WTC11 (cell line): ENCODE data around the gene EYS. TPM values are rescaled to one million over a fixed set of nuclear protein-coding genes. Genes with fewer than 3 reads are reported as not detected.

Source experiments
- ATAC-seq: fragments of 200-7000 bp; cut with Tn5 transposase; 2 replicates; pipeline ENCODE4 v1.10.0; 2021; ENCODE audit warnings: mild to moderate bottlenecking, moderate library complexity
- CTCF ChIA-PET: fragments of 300-600 bp; sonication (Branson Sonifier 250); formaldehyde crosslinking; loops from one replicate; lab custom pipeline; 2021; ENCODE audit warnings: antibody characterized with exemption; lab: Charles Lee
- POLR2A ChIA-PET: fragments of 350-600 bp; sonication (Branson Sonifier 250); formaldehyde crosslinking; loops from one replicate; lab custom pipeline; 2021; ENCODE audit warnings: antibody characterized with exemption; lab: Charles Lee
- DNase-seq: peaks from one replicate; pipeline ENCODE4 v3.0.0; 2021; ENCODE audit warnings: low spot score
- H3K27ac Mint-ChIP-seq: 2 replicates; pipeline ENCODE4 v1.8.0; 2021; ENCODE audit warnings: mixed read lengths
- H3K27me3 Mint-ChIP-seq: 2 replicates; pipeline ENCODE4 v1.8.0; 2021; ENCODE audit warnings: low read depth, mild to moderate bottlenecking, moderate library complexity, mixed read lengths
- H3K36me3 Mint-ChIP-seq: 2 replicates; pipeline ENCODE4 v1.8.0; 2021; ENCODE audit warnings: mixed read lengths
- H3K4me1 Mint-ChIP-seq: 2 replicates; pipeline ENCODE4 v1.8.0; 2022; ENCODE audit warnings: mixed read lengths
- H3K4me3 Mint-ChIP-seq: 2 replicates; pipeline ENCODE4 v1.8.0; 2021; ENCODE audit warnings: mild to moderate bottlenecking, moderate library complexity, mixed read lengths
- H3K9me3 Mint-ChIP-seq: 2 replicates; pipeline ENCODE4 v1.8.0; 2021; ENCODE audit warnings: mixed read lengths
- CTCF ChIP-seq: fragments of 200-600 bp; IDR thresholded peaks from 2 replicates; pipeline ENCODE4 v1.8.0; 2022; ENCODE audit warnings: antibody characterized with exemption
- ELF4 ChIP-seq: sonication (generic); formaldehyde crosslinking; IDR thresholded peaks from 2 replicates; pipeline ENCODE4 v1.8.1; 2022; ENCODE audit warnings: low read depth, mild to moderate bottlenecking, moderate library complexity, missing genetic modification reagents
- HMGA2 ChIP-seq: fragments of 250-450 bp; sonication (Bioruptor Pico); IDR thresholded peaks from 2 replicates; pipeline ENCODE4 v1.4.0; 2021; ENCODE audit warnings: mild to moderate bottlenecking, moderate library complexity
- MLX ChIP-seq: sonication (generic); formaldehyde crosslinking; IDR thresholded peaks from 2 replicates; pipeline ENCODE4 v1.8.1; 2023; ENCODE audit warnings: mild to moderate bottlenecking, missing genetic modification reagents, moderate library complexity
- NR3C1 ChIP-seq: sonication (generic); formaldehyde crosslinking; conservative IDR thresholded peaks from 2 replicates; pipeline ENCODE4 v1.8.1; 2023; ENCODE audit warnings: low read depth, mild to moderate bottlenecking, missing genetic modification reagents
- PRRX2 ChIP-seq: fragments of 250-450 bp; sonication (Bioruptor Pico); IDR thresholded peaks from 2 replicates; pipeline ENCODE4 v1.8.0; 2021; ENCODE audit warnings: mild to moderate bottlenecking
- TCF7 ChIP-seq: sonication (generic); formaldehyde crosslinking; IDR thresholded peaks from 2 replicates; pipeline ENCODE4 v1.8.0; 2022; ENCODE audit warnings: mild to moderate bottlenecking, low read depth, missing genetic modification reagents, moderate library complexity
- TP53 ChIP-seq: sonication (generic); formaldehyde crosslinking; IDR thresholded peaks from 2 replicates; pipeline ENCODE4 v1.8.1; 2023; ENCODE audit warnings: mild to moderate bottlenecking, missing genetic modification reagents
- ZNF138 ChIP-seq: sonication (generic); formaldehyde crosslinking; conservative IDR thresholded peaks from 2 replicates; pipeline ENCODE4 v1.8.1; 2022; ENCODE audit warnings: mild to moderate bottlenecking, moderate library complexity, missing genetic modification reagents
- ZNF219 ChIP-seq: sonication (generic); formaldehyde crosslinking; IDR thresholded peaks from 2 replicates; pipeline ENCODE4 v1.8.0; 2023; ENCODE audit warnings: missing genetic modification reagents, mild to moderate bottlenecking, borderline replicate concordance
- ZNF232 ChIP-seq: sonication (generic); formaldehyde crosslinking; IDR thresholded peaks from 2 replicates; pipeline ENCODE4 v1.8.0; 2022; ENCODE audit warnings: mild to moderate bottlenecking, missing genetic modification reagents
- ZNF396 ChIP-seq: fragments of 250-450 bp; sonication (Bioruptor Pico); IDR thresholded peaks from 2 replicates; pipeline ENCODE4 v1.8.0; 2021; ENCODE audit warnings: mild to moderate bottlenecking, moderate library complexity, borderline replicate concordance
- total RNA-seq: library from RNA; stranded (reverse); gene quantifications from 3 replicates; pipeline ENCODE4 v1.2.3, GENCODE V29; 2021
- TF ChIP-seq, protein P1 (sequence below): fragments of 250-450 bp; sonication (Bioruptor Pico); IDR thresholded peaks from 2 replicates; pipeline ENCODE4 v1.9.0; 2021; ENCODE audit warnings: mild to moderate bottlenecking, borderline replicate concordance
- TF ChIP-seq, protein P2 (sequence below): sonication (generic); formaldehyde crosslinking; IDR thresholded peaks from 2 replicates; pipeline ENCODE4 v1.8.1; 2023; ENCODE audit warnings: mild to moderate bottlenecking, missing genetic modification reagents, borderline replicate concordance
- TF ChIP-seq, protein P3 (sequence below): sonication (generic); formaldehyde crosslinking; IDR thresholded peaks from 2 replicates; pipeline ENCODE4 v1.8.0; 2022; ENCODE audit warnings: mild to moderate bottlenecking, missing genetic modification reagents
- TF ChIP-seq, protein P4 (sequence below): fragments of 250-450 bp; sonication (Bioruptor Pico); IDR thresholded peaks from 2 replicates; pipeline ENCODE4 v1.9.0; 2021; ENCODE audit warnings: mild to moderate bottlenecking

EYS gene
- total RNA-seq, 1 experiment from 2014 or later: not detected

GRCh38 chr6:63999613-64000012, 1707.4 kb downstream of the EYS start:
- Mint-ChIP-seq H3K9me3 (peaks cover 19% of the 10 kb centered on the region), H3K27ac (no peak overlapping the region), H3K36me3 (peaks cover 3% of the 10 kb centered on the region), H3K4me3 (no peak overlapping the region), H3K27me3 (no peaks in the 10 kb centered on the region; the same call in 1 of the 2 replicates), H3K4me1 (no peaks in the 10 kb centered on the region)
- ATAC-seq (no peak), DNase-seq (no peak)
- TF ChIP-seq ZNF396 (no peak), HMGA2 (CRISPR knock-in tag) (no peak), ELF4 (CRISPR knock-in tag) (no peak), MLX (no peak), CTCF (no peak), ZNF219 (no peak)
- TF ChIP-seq, protein P1, sequence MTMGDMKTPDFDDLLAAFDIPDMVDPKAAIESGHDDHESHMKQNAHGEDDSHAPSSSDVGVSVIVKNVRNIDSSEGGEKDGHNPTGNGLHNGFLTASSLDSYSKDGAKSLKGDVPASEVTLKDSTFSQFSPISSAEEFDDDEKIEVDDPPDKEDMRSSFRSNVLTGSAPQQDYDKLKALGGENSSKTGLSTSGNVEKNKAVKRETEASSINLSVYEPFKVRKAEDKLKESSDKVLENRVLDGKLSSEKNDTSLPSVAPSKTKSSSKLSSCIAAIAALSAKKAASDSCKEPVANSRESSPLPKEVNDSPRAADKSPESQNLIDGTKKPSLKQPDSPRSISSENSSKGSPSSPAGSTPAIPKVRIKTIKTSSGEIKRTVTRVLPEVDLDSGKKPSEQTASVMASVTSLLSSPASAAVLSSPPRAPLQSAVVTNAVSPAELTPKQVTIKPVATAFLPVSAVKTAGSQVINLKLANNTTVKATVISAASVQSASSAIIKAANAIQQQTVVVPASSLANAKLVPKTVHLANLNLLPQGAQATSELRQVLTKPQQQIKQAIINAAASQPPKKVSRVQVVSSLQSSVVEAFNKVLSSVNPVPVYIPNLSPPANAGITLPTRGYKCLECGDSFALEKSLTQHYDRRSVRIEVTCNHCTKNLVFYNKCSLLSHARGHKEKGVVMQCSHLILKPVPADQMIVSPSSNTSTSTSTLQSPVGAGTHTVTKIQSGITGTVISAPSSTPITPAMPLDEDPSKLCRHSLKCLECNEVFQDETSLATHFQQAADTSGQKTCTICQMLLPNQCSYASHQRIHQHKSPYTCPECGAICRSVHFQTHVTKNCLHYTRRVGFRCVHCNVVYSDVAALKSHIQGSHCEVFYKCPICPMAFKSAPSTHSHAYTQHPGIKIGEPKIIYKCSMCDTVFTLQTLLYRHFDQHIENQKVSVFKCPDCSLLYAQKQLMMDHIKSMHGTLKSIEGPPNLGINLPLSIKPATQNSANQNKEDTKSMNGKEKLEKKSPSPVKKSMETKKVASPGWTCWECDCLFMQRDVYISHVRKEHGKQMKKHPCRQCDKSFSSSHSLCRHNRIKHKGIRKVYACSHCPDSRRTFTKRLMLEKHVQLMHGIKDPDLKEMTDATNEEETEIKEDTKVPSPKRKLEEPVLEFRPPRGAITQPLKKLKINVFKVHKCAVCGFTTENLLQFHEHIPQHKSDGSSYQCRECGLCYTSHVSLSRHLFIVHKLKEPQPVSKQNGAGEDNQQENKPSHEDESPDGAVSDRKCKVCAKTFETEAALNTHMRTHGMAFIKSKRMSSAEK (CRISPR knock-in tag): no peak
- TF ChIP-seq, protein P2, sequence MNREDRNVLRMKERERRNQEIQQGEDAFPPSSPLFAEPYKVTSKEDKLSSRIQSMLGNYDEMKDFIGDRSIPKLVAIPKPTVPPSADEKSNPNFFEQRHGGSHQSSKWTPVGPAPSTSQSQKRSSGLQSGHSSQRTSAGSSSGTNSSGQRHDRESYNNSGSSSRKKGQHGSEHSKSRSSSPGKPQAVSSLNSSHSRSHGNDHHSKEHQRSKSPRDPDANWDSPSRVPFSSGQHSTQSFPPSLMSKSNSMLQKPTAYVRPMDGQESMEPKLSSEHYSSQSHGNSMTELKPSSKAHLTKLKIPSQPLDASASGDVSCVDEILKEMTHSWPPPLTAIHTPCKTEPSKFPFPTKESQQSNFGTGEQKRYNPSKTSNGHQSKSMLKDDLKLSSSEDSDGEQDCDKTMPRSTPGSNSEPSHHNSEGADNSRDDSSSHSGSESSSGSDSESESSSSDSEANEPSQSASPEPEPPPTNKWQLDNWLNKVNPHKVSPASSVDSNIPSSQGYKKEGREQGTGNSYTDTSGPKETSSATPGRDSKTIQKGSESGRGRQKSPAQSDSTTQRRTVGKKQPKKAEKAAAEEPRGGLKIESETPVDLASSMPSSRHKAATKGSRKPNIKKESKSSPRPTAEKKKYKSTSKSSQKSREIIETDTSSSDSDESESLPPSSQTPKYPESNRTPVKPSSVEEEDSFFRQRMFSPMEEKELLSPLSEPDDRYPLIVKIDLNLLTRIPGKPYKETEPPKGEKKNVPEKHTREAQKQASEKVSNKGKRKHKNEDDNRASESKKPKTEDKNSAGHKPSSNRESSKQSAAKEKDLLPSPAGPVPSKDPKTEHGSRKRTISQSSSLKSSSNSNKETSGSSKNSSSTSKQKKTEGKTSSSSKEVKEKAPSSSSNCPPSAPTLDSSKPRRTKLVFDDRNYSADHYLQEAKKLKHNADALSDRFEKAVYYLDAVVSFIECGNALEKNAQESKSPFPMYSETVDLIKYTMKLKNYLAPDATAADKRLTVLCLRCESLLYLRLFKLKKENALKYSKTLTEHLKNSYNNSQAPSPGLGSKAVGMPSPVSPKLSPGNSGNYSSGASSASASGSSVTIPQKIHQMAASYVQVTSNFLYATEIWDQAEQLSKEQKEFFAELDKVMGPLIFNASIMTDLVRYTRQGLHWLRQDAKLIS (CRISPR knock-in tag): no peak
- TF ChIP-seq, protein P3, sequence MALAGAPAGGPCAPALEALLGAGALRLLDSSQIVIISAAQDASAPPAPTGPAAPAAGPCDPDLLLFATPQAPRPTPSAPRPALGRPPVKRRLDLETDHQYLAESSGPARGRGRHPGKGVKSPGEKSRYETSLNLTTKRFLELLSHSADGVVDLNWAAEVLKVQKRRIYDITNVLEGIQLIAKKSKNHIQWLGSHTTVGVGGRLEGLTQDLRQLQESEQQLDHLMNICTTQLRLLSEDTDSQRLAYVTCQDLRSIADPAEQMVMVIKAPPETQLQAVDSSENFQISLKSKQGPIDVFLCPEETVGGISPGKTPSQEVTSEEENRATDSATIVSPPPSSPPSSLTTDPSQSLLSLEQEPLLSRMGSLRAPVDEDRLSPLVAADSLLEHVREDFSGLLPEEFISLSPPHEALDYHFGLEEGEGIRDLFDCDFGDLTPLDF: no peak
- POLR2A ChIA-PET: no interaction called here
- CTCF ChIA-PET: no interaction called here

- Mint-ChIP-seq H3K4me1 (no peaks in the 10 kb centered on the region), H3K27ac (no peak overlapping the region), H3K36me3 (peaks cover 2% of the 10 kb centered on the region; the same call in 1 of the 2 replicates), H3K27me3 (no peaks in the 10 kb centered on the region; the same call in 1 of the 2 replicates), H3K4me3 (no peak overlapping the region), H3K9me3 (peaks cover 15% of the 10 kb centered on the region)
- POLR2A ChIA-PET: no interaction called here
- no peak for ATAC-seq
- CTCF ChIA-PET: no interaction called here
- DNase-seq: no peak
- TF ChIP-seq, protein P4, sequence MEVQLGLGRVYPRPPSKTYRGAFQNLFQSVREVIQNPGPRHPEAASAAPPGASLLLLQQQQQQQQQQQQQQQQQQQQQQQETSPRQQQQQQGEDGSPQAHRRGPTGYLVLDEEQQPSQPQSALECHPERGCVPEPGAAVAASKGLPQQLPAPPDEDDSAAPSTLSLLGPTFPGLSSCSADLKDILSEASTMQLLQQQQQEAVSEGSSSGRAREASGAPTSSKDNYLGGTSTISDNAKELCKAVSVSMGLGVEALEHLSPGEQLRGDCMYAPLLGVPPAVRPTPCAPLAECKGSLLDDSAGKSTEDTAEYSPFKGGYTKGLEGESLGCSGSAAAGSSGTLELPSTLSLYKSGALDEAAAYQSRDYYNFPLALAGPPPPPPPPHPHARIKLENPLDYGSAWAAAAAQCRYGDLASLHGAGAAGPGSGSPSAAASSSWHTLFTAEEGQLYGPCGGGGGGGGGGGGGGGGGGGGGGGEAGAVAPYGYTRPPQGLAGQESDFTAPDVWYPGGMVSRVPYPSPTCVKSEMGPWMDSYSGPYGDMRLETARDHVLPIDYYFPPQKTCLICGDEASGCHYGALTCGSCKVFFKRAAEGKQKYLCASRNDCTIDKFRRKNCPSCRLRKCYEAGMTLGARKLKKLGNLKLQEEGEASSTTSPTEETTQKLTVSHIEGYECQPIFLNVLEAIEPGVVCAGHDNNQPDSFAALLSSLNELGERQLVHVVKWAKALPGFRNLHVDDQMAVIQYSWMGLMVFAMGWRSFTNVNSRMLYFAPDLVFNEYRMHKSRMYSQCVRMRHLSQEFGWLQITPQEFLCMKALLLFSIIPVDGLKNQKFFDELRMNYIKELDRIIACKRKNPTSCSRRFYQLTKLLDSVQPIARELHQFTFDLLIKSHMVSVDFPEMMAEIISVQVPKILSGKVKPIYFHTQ (CRISPR knock-in tag): no peak
- TF ChIP-seq NR3C1 (CRISPR knock-in tag): no peak
- no peak for TF ChIP-seq ZNF138 (CRISPR knock-in tag)
- no peak for TF ChIP-seq TCF7 (CRISPR knock-in tag)
- no peak for TF ChIP-seq ZNF232 (CRISPR knock-in tag)
- TF ChIP-seq PRRX2 (CRISPR knock-in tag): no peak
- no peak for TF ChIP-seq TP53 (CRISPR knock-in tag)
- TF ChIP-seq, protein P1 (CRISPR knock-in tag): no peak
Observed at GRCh38 chr6:63998991-63999390, 1708.0 kb downstream of the EYS start.
